ENCODE measurements around the gene ERICH6.
"Not testable (repeated sequence)": the region's sequence is repeated elsewhere in the genome, so short reads cannot be mapped to it uniquely, and the experiment has no call there.

Gene ERICH6

DNA sequence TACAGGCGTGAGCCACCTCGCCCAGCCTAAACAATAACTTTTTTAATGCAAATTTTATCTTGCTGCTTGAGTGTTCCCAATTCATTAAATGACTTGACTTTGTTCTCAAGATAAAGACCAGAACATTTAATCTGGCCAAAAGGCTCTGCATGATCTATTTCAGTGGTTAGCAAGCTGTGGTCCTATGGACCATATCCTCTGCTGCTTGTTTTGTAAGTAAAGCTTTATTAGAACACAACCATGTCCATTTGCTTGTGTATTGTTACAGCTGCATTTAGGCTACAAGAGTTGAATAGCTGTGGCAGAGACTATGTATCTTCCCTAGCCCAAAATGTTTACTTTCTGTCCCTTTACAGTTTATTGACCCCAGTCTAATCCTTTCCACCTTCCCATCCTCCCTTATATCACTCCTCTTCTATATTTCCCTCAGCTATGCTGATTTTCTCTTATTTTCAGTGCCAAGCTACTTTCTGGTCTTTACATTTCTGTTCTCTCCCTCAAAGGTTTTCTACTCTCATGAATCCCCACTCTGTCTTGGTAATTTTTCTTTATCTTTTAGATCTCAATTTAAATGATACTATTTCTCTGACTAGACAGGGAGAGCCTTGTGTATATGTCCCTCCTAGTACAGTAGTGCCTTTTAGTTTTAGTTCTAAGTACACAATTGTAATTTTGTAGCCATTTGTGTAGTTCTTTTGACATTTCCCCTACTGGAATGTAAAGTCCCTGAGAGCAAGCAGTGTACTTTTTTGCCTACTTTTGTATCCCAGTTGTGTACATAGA is 77.4 kb downstream of the ERICH6 start:
- TF ChIP-seq CTCF (IDR thresholded peaks at IDR 0.05; ENCODE audit: control insufficient read depth, insufficient read depth, low read depth, low read length, missing control alignments) = no peak
- no peak for DNase-seq (ENCODE audit: low read depth)
- no peak overlapping the region for H3K4me3 ChIP-seq (ENCODE audit: control insufficient read depth, low read depth, low read length)

GRCh38 chr3:150623945-150624344 is 79.8 kb downstream of the ERICH6 start:
- H3K4me3 ChIP-seq (ENCODE audit: control insufficient read depth, low read depth, low read length) = no peak overlapping the region
- TF ChIP-seq CTCF (IDR thresholded peaks at IDR 0.05; ENCODE audit: control insufficient read depth, insufficient read depth, low read depth, low read length, missing control alignments) = no peak
- DNase-seq (ENCODE audit: low read depth) = no peak

- H3K4me3 ChIP-seq (ENCODE audit: control insufficient read depth, low read depth, low read length); DNase-seq (ENCODE audit: low read depth): not testable (repeated sequence)
Measured at GRCh38 chr3:150622955-150623354, 80.8 kb downstream of the ERICH6 start.

- TF ChIP-seq CTCF (IDR thresholded peaks at IDR 0.05; ENCODE audit: control insufficient read depth, insufficient read depth, low read depth, low read length, missing control alignments) = no peak
- no peak for DNase-seq (ENCODE audit: low read depth)
- H3K4me3 ChIP-seq (ENCODE audit: control insufficient read depth, low read depth, low read length) = no peak overlapping the region
Measured at GRCh38 chr3:150620002-150620689, 83.6 kb downstream of the ERICH6 start.

DNA sequence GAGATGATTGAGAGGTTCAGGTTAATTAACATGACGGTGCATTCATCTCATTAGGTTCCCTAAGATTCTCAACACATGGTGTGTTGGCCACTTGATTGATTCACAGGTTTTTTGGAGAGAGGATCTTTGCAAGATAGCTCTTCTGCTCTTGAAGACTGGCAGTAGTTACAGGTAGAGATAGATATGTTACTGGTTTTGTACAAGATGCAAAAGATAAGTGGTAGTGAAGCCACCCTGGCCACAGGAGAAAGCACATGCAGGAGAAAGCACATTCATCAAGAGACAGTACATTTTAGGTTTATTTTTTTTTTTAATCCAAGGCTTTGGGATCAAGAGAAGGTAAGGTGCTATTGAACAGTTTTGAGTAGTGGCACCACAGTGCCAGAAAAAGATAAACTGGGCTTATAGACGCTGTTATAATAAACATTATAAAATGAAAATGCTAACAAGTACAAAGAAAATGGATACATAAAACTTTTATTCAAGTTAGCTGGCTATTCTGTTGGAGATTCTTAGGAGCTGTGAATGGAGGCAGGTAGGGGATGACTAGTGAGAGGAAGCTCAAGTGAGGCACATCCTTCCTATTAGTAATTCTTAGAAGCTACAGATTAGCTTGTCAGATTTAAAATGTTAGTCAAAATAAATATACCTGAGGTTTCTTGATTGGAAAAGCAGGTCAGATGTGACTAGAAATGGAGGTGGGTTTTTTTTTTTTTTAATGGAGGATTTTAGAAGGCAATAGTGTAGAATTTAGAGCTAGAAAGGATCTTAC is 89.8 kb downstream of the ERICH6 start:
- no peak for TF ChIP-seq CTCF (IDR thresholded peaks at IDR 0.05; ENCODE audit: control insufficient read depth, insufficient read depth, low read depth, low read length, missing control alignments)
- H3K4me3 ChIP-seq (ENCODE audit: control insufficient read depth, low read depth, low read length) = no peak overlapping the region
- no peak for DNase-seq (ENCODE audit: low read depth)

- no peak for DNase-seq (ENCODE audit: low read depth)
- TF ChIP-seq CTCF (IDR thresholded peaks at IDR 0.05; ENCODE audit: control insufficient read depth, insufficient read depth, low read depth, low read length, missing control alignments) = no peak
- no peak overlapping the region for H3K4me3 ChIP-seq (ENCODE audit: control insufficient read depth, low read depth, low read length)
Measured at GRCh38 chr3:150613034-150613433, 90.7 kb downstream of the ERICH6 start.

GRCh38 chr3:150612494-150612893 is 91.2 kb downstream of the ERICH6 start:
- TF ChIP-seq CTCF (IDR thresholded peaks at IDR 0.05; ENCODE audit: control insufficient read depth, insufficient read depth, low read depth, low read length, missing control alignments) = no peak
- DNase-seq (ENCODE audit: low read depth) = no peak
- no peak overlapping the region for H3K4me3 ChIP-seq (ENCODE audit: control insufficient read depth, low read depth, low read length)

Measured in AG09309 (cell line).